Activated naive CD8-positive, alpha-beta T cell treated with anti-CD3 and anti-CD28 coated beads for 36 hours (primary cell): ENCODE measurements around the gene NUSAP1. TPM values are rescaled to one million over a fixed set of nuclear protein-coding genes. Genes with fewer than 3 reads are reported as not detected.
"Not testable (repeated sequence)": the region's sequence is repeated elsewhere in the genome, so short reads cannot be mapped to it uniquely, and the experiment has no call there.

ENCODE experiments used
- DNase-seq: peaks from one replicate; pipeline ENCODE4 v3.0.0; 2021
- H3K27ac Mint-ChIP-seq: one replicate; pipeline ENCODE4 v1.8.0; 2022; ENCODE audit warnings: mild to moderate bottlenecking, moderate library complexity, mixed read lengths
- H3K27me3 Mint-ChIP-seq: one replicate; pipeline ENCODE4 v1.8.0; 2022; ENCODE audit warnings: mild to moderate bottlenecking, mixed read lengths
- H3K36me3 Mint-ChIP-seq: one replicate; pipeline ENCODE4 v1.8.0; 2021; ENCODE audit warnings: mild to moderate bottlenecking, mixed read lengths
- H3K4me1 Mint-ChIP-seq: one replicate; pipeline ENCODE4 v1.8.0; 2021; ENCODE audit warnings: mixed read lengths
- H3K4me3 Mint-ChIP-seq: one replicate; pipeline ENCODE4 v1.8.0; 2022; ENCODE audit warnings: mild to moderate bottlenecking, moderate library complexity, mixed read lengths
- H3K9me3 Mint-ChIP-seq: one replicate; pipeline ENCODE4 v1.8.0; 2022; ENCODE audit warnings: mixed read lengths
- total RNA-seq, 2 experiments: library from RNA; stranded (reverse); gene quantifications; one replicate each; pipeline ENCODE4 v1.2.3, GENCODE V29; 2021

NUSAP1 gene, protein sequence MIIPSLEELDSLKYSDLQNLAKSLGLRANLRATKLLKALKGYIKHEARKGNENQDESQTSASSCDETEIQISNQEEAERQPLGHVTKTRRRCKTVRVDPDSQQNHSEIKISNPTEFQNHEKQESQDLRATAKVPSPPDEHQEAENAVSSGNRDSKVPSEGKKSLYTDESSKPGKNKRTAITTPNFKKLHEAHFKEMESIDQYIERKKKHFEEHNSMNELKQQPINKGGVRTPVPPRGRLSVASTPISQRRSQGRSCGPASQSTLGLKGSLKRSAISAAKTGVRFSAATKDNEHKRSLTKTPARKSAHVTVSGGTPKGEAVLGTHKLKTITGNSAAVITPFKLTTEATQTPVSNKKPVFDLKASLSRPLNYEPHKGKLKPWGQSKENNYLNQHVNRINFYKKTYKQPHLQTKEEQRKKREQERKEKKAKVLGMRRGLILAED
- total RNA-seq: 100 to 1,000 TPM; 155 to 165 TPM

DNA sequence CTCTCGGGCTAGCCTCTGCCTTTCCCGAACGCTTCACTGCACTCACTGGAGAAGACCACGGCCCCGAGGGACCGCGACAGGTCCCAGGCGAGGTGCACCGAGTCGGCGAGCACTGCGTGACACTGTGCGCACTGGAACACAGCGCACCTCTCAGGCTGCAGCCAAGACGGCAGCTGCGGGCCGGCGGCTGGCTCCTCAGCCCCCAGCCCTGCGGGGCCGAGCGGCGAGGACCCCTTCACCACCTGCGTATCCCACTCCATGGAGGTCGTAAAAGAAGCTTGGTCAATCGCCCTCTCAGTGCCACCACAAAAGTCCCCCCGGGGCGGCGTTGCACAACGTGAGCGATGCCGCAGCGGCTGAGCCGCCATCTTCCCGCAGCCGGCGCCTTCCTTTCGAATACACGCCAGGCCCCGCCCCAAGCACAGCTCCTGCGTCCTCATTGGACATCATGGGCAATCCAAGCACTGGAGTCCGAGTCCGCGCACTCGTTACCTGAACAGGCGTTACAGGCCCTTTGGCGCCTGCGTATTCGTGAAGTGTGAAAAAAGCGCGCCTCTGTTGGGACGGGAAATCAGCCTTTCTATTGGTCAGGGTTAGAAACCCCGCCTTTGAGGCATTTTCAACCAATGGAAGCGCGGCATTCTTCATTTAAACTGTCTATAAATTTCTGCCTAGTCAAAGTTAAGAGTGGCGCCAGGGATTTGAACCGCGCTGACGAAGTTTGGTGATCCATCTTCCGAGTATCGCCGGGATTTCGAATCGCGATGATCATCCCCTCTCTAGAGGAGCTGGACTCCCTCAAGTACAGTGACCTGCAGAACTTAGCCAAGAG, at the start of gene NUSAP1, which contains the start of gene OIP5:
NUSAP1 (plus strand) TSS at position 688 of the 832 bp plus-strand sequence; CDS start at position 765, 77 bp downstream.
OIP5 (minus strand) TSS at position 398 of the 832 bp plus-strand sequence; CDS start at position 368, 30 bp downstream.
- Mint-ChIP-seq H3K4me3 (peak within 1 kb of the TSS; percentile 99), H3K9me3 (no peaks in the 10 kb centered on the region), H3K4me1 (peaks cover 17% of the 10 kb centered on the region), H3K36me3 (peaks cover 25% of the 10 kb centered on the region), H3K27me3 (no peaks in the 10 kb centered on the region), H3K27ac (peak within 1 kb of the TSS; percentile 98)
- DNase-seq: peak; percentile 96

DNA sequence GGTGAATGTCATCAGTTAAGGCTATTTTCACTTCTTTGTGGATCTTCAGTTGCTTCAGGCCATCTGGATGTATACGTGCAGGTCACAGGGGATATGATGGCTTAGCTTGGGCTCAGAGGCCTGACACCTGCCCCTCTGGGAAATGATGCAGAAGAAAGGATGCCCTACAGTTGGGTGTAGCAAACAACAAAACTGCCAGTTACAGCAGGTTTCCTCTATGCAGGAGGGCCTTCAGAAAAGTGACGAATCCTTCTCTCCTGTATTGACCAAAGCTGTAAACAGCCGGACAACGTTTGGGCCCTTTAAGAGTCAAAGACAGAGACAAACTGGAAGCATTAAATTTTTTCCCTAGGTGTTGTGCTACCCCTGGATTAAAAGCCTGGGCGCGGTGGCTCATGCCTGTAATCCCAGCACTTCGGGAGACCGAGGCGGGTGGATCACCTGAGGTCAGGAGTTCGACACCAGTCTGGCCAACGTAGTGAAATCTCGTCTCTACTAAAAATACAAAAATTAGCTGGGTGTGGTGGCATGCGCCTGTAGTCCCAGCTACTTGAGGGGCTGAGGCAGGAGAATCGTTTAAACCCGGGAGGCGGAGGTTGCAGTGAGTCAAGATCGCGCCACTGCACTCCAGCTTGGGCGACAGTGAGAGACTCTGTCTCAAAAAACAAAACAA, 49.6 kb upstream of the NUSAP1 start:
- Mint-ChIP-seq H3K36me3 (peaks cover 43% of the 10 kb centered on the region), H3K27ac (peak overlapping the region; percentile 92), H3K4me1 (peaks cover 32% of the 10 kb centered on the region), H3K4me3 (peak overlapping the region; percentile 97)
- H3K9me3 Mint-ChIP-seq, DNase-seq, H3K27me3 Mint-ChIP-seq: not testable (repeated sequence)

DNA sequence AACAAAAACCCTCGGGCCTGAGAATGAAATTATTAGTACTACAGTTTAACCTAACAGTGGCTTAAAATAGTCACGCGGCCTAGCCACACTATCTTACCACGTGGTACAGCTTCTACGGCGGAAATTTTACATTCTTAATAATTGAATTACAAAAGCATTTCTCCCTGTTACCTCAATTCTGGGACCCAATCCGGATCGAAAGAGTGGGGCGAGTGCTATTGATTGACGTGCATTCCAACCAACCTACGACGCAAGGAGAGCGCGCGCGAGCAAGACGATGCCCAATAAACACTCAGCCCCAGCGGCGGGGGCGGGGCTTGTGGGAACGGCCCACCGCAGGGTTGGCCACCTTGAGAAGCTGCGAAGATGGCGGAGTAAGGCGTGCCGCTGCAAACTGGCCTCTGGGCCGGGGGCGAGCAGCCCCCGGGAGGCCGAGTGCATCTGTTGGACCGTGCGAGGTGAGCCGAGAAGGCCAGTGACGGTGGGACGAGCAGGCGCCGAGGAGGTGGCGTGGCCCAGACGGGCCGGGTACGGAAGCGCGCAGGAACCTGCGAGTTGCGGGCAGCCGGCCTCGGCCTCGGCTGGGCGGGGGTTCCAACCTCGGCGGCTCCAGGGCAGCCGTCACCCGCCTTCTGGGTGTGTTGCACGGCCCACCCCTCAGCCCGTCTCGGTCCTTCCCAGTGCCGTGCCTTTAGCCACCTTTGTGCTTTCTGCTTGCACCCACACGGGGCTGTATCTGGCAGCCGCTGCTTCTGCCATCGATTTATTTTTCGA, 48.8 kb upstream of the NUSAP1 start:
- peak; percentile 98 for DNase-seq
- Mint-ChIP-seq H3K9me3 (peaks cover 1% of the 10 kb centered on the region), H3K27me3 (peaks cover 4% of the 10 kb centered on the region), H3K36me3 (peaks cover 46% of the 10 kb centered on the region), H3K27ac (peak overlapping the region; percentile 92), H3K4me1 (peaks cover 39% of the 10 kb centered on the region), H3K4me3 (peak overlapping the region; percentile 97)

DNA sequence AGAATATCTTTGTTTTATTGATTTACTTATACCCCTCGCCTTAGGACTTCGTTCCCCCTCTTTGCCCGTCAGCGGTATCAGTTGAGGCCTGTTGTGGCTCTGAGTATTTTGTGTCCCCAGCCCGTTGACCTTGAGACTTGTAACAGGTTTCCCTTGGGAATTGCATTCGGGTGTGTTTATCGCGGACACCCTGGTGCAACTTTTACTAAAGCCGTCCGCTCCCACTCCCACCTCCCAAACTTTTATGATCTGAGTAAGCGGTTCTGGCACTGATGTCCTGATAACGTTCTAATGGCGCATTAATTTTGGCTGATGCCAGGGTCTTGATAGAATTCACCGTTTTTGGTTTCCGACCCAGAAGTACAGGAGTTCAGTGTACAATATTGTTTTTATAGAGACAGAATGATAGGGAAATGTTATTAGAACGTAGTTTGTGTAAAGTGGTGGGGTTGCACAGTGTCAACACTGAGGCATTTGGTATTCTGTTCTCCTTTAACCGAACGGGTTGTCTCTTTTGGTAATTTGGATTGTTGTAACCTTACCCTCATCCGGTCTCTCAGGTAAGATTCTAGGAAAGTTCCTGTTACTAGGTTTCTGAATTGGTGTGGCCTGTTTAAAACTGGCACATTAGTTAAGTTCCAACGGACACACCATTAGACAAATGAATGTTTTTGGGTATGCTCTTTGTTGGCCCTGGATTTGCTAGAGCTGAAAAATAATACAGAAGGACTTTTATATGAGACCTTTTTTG, 48.1 kb upstream of the NUSAP1 start:
- Mint-ChIP-seq H3K4me1 (peaks cover 42% of the 10 kb centered on the region), H3K27ac (peak overlapping the region; percentile 92), H3K4me3 (peak overlapping the region; percentile 97), H3K9me3 (peaks cover 1% of the 10 kb centered on the region), H3K36me3 (peaks cover 46% of the 10 kb centered on the region), H3K27me3 (peaks cover 4% of the 10 kb centered on the region)
- DNase-seq: no peak

DNA sequence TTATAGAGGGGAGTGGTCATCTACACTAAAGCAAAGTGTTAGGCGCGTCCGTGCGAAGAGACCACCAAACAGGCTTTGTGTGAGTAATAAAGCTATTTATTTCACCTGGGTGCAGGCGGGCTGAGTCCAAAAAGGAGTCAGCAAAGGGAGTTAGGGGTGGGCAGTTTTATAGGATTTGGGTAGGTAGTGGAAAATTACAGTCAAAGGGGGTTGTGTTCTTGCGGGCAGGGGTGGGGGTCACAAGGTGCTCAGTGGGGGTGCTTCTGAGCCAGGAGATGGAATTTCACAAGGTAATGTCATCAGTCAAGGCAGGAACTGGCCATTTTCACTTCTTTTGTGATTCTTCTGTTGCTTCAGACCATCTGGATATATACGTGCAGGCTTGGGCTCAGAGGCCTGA, 47.4 kb upstream of the NUSAP1 start:
- no peak for DNase-seq
- Mint-ChIP-seq H3K4me1 (peaks cover 42% of the 10 kb centered on the region), H3K4me3 (peak overlapping the region; percentile 97), H3K27ac (peak overlapping the region; percentile 92), H3K9me3 (peaks cover 1% of the 10 kb centered on the region), H3K27me3 (peaks cover 4% of the 10 kb centered on the region), H3K36me3 (peaks cover 47% of the 10 kb centered on the region)

DNA sequence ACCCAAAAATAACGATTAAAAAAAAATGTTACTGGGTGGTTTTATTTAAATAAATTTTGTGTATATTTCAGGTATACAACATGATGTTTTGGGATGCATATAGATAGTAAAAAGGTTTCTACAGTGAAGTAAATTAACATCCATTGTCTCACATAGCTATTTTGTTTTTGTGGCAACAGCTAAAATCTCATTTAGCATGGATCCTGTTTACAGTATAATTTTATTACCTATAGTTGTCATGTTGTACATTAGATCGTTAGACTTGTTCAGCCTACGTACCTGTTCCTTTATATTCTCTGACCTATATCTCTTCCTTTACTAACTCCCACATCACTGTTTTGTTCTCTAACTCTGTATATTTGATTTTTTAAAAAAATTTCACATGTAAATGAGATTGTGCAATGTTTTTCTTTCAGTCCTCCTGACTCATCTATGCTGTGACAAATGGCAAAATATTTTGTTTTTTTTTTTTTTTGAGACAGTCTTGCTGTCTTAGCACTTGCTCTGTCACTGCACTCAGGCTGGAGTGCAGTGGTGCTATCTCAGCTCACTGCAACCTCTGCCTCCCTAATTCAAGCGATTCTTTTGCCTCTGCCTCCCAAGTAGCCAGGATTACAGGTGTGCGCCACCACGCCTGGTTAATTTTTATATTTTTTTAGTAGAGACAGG, 45.9 kb upstream of the NUSAP1 start:
- H3K27me3 Mint-ChIP-seq: peaks cover 4% of the 10 kb centered on the region
- peak overlapping the region; percentile 39 for H3K27ac Mint-ChIP-seq
- H3K36me3 Mint-ChIP-seq: peaks cover 52% of the 10 kb centered on the region

DNA sequence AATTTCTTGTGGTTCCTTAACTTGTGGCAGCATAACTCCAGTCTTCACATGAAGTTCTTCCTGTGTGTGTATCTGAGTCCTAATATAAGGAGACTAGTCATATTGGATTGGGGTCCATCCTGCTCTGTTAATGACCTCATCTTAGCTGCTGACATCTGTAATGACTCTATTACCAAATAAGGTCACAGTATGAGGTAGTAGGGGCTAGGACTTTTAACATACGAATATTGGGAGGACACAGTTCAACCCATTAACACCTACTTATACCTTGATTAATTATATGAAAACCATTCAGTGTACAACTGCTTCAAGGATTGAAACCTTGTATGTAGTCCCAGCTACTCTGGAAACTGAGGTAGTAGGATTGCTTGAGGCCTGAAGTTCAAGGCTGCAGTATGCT, 44.2 kb upstream of the NUSAP1 start:
- H3K36me3 Mint-ChIP-seq: peaks cover 50% of the 10 kb centered on the region
- H3K27ac Mint-ChIP-seq: peak overlapping the region; percentile 29
- no peak for DNase-seq
- peaks cover 4% of the 10 kb centered on the region for H3K27me3 Mint-ChIP-seq
- peaks cover 1% of the 10 kb centered on the region for H3K9me3 Mint-ChIP-seq
- no peak overlapping the region for H3K4me3 Mint-ChIP-seq
- H3K4me1 Mint-ChIP-seq: peaks cover 46% of the 10 kb centered on the region

More for the DNA sequence above, 45.9 kb upstream of the NUSAP1 start:
- Mint-ChIP-seq H3K9me3 (peaks cover 1% of the 10 kb centered on the region), H3K4me3 (peak overlapping the region; percentile 52), H3K4me1 (peaks cover 53% of the 10 kb centered on the region)
- no peak for DNase-seq

DNA sequence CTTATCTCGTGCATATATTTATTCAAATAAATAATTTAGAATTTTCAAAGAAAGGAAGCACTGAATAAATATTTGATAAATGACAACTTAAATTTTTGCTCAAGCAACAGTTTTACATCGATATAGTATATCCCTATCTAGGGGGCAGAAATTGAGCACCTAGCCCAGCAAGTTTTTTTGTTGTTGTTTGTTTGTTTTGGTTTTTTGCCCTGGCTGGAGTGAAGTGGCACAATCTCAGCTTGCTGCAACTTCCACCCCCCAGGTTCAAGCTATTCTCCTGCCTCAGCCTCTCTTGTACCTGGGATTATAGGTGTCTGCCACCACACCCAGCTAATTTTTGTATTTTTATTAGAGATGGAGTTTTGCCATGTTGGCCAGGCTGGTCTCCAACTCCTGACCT, 42.7 kb upstream of the NUSAP1 start:
- H3K4me3 Mint-ChIP-seq: no peak overlapping the region
- H3K27ac Mint-ChIP-seq: no peak overlapping the region
- peaks cover 40% of the 10 kb centered on the region for H3K36me3 Mint-ChIP-seq
- H3K9me3 Mint-ChIP-seq: peaks cover 1% of the 10 kb centered on the region
- H3K27me3 Mint-ChIP-seq: no peaks in the 10 kb centered on the region
- H3K4me1 Mint-ChIP-seq: peaks cover 44% of the 10 kb centered on the region
- DNase-seq: no peak

DNA sequence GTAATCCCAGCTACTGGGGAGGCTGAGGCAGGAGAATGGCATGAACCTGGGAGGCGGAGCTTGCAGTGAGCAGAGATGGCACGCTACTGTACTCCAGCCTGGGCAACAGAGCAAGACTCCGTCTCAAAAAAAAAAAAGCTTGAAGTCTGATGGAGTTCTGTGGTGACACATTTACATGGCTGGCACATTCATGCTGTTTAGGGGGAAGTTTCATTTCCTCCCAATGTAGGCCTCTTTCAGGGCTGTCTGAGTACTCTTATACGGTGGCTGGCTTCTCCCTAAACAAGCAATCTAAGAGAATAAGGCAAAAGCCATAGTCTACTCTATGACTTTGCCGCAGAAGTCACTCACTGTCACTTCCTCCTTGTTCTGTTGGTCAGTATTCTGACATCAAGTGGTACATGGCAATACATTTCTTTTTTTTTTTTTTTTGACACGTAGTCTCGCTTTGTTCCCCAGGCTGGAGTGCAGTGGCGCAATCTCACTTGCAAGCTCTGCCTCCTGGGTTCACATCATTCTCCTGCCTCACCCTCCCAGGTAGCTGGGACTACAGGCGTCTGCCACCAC, 41.5 kb upstream of the NUSAP1 start:
- Mint-ChIP-seq H3K4me3 (no peak overlapping the region), H3K36me3 (peaks cover 31% of the 10 kb centered on the region), H3K27ac (peak overlapping the region; percentile 63), H3K27me3 (no peaks in the 10 kb centered on the region), H3K4me1 (peaks cover 36% of the 10 kb centered on the region), H3K9me3 (peaks cover 1% of the 10 kb centered on the region)
- no peak for DNase-seq

DNA sequence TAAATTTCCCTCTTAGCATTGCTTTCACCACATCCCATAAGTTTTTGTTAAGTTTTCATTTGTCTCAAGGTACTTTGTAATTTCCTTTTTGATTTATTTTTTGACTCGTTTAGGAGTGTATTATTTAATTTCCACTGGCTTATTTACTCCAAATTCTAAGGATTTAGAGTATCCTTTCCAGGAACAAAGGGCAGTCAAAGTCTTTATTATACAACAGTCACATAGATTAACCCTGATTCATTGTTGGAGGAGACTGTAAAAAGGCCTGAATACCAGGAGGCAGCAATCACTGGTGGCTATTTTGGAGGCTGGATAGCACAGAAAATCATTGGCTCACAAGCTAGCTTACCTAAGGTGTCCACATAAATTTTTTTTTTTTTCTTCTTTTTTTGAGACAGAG, 40.2 kb upstream of the NUSAP1 start:
- Mint-ChIP-seq H3K36me3 (peaks cover 21% of the 10 kb centered on the region), H3K4me1 (peaks cover 29% of the 10 kb centered on the region), H3K27ac (peak overlapping the region; percentile 43), H3K27me3 (no peaks in the 10 kb centered on the region), H3K4me3 (no peak overlapping the region), H3K9me3 (no peaks in the 10 kb centered on the region)
- no peak for DNase-seq

DNA sequence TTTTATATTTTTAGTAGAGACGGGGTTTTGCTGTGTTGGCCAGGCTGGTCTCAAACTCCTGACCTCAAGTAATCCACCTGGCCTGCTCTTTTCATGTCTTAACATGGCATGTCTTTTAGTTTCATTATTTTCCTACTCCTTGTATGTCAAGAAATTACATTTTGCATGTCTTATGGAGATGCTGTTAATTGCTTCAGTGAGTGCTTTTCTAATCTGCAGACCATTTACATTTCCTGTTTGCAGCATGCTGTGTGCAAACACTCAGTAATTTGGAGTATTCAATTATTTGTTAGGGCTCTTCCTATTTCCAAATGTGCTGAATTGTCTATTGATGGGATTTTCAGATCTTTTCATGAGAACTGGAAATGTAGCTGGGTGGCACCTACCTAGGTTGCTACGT, 31.5 kb upstream of the NUSAP1 start:
- Mint-ChIP-seq H3K36me3 (peaks cover 24% of the 10 kb centered on the region), H3K4me1 (peaks cover 19% of the 10 kb centered on the region)
- DNase-seq, H3K9me3 Mint-ChIP-seq, H3K27me3 Mint-ChIP-seq, H3K27ac Mint-ChIP-seq, H3K4me3 Mint-ChIP-seq: not testable (repeated sequence)

DNA sequence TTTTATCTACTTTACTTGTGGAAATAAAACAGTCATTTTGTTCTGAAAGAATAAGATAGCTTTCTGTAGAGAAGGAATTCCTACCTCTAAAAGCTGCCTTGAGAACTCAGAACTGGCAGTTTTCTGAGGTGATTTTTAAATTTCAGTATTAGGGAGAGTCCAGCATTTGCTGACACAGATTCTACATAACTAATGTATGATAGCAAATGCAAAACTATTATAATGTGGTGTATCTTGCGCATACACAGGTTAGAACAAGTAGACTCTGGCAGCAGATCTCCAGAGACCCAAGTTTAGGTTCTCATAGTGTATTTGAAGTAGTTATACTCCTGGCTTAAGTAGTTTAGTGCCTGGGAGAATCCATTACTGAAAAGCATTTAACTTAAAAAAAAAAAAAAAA, 31.1 kb upstream of the NUSAP1 start:
- no peaks in the 10 kb centered on the region for H3K9me3 Mint-ChIP-seq
- H3K4me3 Mint-ChIP-seq: no peak overlapping the region
- no peak for DNase-seq
- peaks cover 24% of the 10 kb centered on the region for H3K36me3 Mint-ChIP-seq
- H3K27ac Mint-ChIP-seq: no peak overlapping the region
- H3K4me1 Mint-ChIP-seq: peaks cover 19% of the 10 kb centered on the region
- no peaks in the 10 kb centered on the region for H3K27me3 Mint-ChIP-seq
